GM19240 (cell line): Measurements from ENCODE around the gene PXMP4.
A peak's percentile ranks its signal among the peaks of the same experiment; 100 is the strongest.
"Not testable (repeated sequence)": the region's sequence is repeated elsewhere in the genome, so short reads cannot be mapped to it uniquely, and the experiment has no call there.

ENCODE experiments used
- DNase-seq: peaks from one replicate; pipeline ENCODE4 v3.0.0; 2011; ENCODE audit warnings: low spot score; ENCODE audit not compliant: insufficient read length

PXMP4 gene

DNA sequence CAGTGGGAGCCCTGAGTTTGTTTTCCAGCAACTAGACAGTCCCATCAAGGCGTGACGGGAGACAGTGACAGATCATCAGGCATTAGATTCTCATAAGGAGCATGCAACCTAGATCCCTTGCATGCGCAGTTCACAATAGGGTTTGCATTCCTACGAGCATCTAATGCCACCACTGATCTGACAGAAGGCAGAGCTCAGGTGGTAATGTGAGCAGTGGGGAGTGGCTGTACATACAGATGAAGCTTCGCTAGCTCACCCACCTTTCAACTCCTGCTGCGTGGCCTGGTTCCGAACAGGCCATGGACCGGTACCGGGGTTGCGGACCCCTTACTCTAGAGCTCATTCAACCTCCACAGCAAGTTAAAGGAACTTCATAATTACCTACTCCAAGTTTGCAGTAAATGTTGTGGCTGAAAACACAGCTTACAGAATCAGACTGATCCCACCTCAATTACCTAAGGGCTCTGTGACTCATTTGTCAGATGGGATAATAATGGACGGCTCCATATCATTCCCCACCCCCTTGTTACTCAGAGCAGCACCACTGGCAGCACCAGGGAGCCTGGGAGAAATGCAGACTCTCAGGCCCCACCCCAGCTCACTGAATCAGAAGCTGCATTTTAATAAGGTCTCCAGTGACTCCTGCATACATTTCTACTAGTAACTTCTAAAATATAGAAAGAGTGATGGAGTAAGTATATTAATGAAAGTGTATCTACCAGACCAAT, 15.7 kb downstream of the PXMP4 start:
- no peak for DNase-seq

DNA sequence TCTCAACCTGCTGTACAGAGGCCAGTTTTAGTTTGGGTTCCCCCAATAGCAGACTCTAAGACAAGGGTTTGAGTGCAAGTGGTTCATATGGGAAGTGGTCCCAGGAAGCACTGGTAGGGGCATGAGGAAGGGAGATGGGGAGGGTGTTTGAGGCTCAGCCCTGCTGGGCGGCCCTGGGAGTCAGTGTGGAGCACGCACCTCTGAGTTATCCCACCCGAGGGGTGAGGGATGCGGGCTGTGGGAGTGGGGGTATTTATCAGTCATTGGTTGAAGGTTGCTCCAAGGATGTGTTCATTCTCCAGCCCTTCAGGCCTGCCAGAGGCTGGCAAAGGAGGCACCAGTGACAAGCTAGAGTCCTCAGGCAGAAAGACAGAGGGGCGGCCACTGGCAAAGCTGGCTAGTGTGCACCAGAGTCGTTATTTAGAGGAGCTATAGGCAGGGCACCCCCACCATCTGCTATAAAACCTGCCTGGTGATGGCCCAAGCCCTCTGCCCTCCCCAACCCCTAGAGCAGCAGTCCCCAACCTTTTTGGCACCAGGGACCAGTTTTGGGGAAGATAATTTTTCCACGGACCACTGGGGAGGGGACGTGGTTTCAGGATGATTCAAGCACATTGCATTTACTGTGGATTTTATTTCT, 16.5 kb downstream of the PXMP4 start:
- no peak for DNase-seq

DNA sequence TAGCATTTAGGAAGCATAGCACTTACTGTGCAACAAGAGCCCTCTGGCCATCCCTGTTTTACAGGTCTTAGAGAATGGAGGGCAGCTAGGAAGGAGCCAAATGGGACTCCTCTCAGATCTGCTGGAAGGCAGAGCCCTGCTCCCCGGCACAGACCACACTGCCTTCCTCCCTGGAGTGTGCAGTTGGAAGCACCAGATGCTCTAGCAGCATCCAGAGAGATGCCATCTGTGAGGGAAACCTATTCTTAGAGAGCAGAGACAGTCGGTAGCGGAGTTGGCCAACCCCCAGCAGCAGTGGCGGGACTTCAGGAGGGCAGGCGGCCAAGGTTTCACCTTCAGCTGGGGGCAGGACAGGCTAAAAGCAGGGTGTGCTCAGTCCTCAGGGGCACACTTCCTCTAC, 17.2 kb downstream of the PXMP4 start:
- no peak for DNase-seq

DNA sequence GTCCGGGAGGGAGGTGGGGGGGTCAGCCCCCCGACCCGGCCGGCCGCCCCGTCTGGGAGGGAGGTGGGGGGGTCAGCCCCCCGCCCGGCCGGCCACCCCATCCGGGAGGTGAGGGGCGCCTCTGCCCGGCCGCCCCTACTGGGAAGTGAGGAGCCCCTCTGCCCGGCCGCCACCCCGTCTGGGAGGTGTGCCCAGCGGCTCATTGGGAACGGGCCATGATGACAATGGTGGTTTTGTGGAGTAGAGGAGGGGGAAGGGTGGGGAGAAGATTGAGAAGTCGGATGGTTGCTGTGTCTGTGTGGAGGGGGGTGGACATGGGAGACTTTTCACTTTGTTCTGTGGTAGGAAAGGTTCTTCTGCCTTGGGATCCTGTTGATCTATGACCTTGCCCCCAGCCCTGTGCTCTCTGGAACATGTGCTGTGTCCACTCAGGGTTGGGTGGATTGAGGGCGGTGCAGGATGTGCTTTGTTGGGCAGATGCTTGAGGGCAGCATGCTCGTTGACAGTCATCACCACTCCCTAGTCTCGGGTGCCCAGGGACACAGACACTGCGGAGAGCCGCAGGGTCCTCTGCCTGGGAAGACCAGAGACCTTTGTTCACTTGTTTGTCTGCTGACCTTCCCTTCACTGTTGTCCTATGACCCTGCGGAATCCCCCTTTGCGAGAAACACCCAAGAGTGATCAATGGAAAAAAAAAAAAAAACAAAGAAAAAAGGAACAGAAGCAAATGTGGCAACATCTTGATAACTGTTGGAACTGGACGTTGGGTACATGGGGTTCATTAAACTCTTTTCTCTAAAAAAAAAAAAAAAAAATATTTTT, 18.3 kb downstream of the PXMP4 start:
- no peak for DNase-seq

DNA sequence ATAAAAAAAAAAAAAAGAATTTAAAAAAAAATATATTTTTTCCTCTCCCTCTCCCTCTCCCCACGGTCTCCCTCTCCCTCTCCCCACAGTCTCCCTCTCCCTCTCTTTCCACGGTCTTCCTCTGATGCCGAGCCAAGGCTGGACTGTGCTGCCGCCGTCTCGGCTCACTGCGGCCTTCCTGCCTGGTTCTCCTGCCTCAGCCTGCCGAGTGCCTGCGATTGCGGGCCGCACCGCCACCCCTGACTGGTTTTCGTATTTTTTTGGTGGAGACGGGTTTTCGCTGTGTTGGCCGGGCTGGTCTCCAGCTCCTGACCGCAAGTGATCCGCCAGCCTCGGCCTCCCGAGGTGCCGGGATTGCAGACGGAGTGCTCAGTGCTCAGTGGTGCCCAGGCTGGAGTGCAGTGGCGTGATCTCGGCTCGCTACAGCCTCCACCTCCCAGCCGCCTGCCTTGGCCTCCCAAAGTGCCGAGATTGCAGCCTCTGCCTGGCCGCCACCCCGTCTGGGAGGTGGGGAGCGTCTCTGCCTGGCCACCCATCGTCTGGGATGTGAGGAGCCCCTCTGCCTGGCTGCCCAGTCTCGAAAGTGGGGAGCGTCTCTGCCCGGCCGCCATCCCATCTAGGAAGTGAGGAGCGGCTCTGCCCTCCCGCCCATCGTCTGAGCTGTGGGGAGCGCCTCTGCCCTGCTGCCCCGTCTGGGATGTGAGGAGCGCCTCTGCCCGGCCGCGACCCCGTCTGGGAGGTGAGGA, 19.2 kb downstream of the PXMP4 start:
- not testable (repeated sequence) for DNase-seq

DNA sequence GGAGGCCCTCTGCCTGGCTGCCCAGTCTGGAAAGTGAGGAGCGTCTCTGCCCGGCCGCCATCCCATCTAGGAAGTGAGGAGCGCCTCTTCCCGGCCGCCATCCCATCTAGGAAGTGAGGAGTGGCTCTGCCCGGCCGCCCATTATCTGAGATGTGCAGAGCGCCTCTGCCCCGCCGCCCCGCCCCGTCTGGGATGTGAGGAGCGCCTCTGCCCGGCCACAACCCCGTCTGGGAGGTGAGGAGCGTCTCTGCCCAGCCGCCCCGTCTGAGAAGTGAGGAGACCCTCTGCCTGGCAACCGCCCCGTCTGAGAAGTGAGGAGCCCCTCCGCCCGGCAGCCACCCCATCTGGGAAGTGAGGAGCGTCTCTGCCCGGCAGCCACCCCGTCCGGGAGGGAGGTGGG, 21.1 kb downstream of the PXMP4 start:
- DNase-seq, result not testable (repeated sequence)

DNA sequence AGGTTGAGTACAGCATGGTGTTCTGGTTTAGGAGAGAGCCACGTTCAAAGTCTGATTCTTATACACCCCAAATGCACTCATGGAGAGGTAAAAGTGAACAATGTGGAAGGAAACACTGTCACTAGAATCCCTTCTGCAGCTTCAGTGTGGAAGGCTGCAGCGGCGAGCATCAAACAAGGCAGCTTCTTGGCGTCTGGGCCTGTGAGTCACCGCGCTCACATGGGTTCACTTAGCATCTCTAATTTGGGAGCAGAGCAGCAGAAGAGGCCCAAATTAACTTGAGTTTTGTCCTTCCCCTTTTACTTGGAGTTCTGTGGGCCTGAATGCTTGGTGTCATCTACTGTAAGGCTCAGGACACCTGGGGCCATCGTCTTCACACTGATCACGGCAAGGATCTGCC, 23.0 kb downstream of the PXMP4 start:
- DNase-seq, result no peak

DNA sequence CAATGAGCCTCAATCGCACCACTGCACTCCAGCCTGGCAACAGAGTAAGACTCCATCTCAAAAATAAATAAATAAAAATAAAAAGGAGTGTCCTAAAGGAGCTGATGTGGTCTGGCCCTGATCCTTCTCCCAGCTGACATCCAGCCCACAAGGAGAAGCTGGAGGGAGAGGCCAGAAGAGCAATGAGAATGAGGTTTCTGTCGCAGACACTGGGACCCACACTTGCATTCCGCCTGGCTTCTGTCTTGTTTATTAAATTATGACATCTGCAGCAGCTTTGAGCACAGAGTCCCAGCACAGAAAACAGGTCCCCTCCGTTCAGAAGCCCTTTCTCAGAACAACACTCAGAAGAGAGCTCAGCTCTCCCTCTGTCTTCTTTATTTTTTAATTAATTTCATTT, 23.7 kb downstream of the PXMP4 start:
- DNase-seq, result no peak

DNA sequence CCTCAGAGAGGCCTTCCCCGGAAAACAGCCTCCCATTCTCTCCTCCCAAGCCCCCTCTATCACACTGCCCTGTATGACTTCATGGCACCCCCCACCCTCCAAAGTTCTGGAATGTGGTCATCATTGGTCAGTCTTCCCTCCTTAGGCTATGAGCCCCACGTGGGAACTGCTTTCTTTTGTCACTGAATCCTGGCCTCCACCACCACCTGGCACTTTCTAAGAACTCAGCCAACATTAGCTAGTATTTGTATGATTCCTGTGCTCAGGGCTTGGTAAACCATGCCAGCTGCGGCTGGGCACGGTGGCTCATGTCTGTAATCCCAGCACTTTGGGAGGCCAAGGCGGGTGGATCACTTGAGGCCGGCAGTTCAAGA, 25.5 kb downstream of the PXMP4 start:
- no peak for DNase-seq

DNA sequence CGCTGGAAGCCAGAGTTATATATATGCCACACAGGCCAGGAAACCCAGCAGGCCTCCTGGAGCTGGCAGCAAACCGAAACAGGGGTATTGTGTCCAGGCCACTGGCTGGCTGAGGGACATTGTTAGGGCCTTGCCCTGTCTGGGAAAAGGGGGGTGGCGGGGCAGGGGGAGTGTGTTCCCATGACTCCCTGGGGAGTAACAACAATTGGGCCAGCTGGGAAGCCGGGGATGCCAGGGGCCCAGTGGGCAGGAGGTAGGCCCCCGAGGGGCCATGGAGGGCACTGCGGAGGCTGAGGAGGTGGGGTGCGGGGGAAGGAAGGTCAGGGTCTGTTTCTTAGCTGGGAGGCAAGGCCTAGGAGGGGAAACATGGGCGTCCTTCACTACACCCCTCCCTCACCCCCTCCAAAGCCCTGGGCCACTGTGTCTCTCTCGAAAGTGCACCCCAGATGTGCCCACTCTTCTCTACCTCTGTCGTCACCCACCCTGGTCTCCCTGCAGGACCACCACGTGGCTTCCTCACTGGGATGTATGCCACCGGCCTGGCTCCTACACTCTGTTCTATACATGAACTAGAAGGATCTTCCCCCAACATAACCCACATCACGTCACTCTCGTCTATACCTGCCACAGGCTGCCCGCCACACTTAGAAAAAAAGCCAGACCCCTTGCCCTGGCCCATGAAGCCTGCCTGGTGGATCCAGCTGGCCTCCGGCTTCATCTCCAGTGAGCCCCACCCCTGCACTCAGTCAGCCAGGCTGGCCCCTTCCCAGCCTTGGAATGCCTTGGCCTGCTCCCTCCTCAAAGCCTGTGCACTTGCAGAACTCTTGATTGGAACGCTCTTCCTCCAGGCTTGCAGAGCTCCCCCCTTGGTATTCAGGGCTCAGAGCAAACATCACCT, 26.1 kb downstream of the PXMP4 start:
- DNase-seq, result no peak

DNA sequence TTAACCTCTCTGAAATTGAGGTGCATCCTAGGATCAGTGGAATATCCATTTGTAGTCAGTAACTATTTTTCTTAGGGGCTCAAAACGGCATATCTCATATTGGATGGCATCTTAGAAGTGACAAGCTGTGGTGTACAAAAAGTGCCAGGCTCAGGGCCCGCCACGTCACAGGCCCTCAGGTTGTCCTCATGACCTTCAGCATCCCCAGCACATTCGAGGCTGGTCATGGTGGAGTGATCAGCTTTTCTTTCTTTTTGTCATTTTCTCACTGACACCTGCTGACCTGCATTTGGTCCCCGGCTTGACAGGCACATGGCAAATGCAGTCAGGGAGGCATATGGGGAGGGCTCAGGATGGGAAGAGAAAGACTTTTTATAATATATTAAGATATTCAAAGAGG, 26.8 kb downstream of the PXMP4 start:
- no peak for DNase-seq

DNA sequence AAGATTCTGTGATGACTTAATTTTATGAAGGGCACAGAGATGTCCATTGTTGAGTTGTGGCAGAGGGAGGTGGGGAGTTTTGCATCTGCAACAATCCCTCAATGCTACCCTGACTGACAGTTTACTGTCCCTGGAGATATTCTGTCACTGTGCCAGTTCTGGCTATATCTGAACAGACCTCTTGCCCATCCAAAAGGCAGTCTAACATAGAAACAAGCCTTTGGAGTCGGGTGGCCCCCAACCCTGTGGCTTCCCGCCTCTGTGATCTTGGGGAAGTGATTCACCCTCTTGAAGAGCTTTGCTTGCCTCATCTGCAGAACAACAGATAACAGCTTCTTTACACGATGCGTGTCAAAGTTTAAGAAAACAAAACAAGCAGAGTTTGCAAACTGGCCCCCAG, 30.1 kb downstream of the PXMP4 start:
- DNase-seq, result no peak

DNA sequence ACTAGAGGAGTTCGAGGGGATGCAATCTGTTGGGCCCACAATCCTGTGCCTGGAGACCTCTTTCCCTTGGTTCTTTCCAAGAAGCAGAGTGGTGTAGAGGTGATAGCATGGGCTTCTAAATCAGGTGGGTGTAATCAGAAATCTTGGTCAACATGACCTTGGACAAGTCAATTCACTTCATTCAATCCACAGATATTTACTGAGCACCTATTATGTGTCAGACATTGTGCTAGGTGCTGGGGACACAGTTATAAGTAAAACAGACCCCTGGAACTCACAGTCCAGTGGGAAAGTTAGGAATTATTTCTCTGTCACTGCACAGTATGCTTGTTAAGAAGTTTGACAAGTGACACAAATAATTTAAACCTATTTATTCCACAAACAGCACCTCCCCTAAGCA, 30.6 kb downstream of the PXMP4 start:
- no peak for DNase-seq

DNA sequence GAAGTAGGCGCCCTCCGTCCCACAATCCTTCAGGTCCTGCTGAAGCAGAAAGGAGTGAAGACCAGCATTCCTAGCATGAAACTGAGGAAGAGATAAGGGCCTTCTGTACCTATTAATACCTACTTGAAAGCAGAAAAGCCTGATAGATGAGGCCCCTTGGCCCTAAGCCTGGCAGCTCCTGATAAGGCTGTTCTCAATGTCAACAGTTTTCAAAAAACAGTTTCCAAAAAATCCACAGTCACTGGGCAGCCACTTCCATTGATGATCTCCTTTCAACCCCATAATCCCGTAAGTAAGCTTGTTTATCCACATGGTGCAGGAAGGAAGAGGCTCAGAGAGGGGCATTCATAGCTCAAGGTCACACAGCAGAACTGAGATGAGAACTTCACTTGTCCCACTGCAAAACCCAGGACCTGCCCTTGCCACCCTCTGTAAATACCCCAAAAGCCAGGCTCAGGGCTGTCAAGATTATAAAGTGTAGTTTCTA, 31.1 kb downstream of the PXMP4 start:
- no peak for DNase-seq

DNA sequence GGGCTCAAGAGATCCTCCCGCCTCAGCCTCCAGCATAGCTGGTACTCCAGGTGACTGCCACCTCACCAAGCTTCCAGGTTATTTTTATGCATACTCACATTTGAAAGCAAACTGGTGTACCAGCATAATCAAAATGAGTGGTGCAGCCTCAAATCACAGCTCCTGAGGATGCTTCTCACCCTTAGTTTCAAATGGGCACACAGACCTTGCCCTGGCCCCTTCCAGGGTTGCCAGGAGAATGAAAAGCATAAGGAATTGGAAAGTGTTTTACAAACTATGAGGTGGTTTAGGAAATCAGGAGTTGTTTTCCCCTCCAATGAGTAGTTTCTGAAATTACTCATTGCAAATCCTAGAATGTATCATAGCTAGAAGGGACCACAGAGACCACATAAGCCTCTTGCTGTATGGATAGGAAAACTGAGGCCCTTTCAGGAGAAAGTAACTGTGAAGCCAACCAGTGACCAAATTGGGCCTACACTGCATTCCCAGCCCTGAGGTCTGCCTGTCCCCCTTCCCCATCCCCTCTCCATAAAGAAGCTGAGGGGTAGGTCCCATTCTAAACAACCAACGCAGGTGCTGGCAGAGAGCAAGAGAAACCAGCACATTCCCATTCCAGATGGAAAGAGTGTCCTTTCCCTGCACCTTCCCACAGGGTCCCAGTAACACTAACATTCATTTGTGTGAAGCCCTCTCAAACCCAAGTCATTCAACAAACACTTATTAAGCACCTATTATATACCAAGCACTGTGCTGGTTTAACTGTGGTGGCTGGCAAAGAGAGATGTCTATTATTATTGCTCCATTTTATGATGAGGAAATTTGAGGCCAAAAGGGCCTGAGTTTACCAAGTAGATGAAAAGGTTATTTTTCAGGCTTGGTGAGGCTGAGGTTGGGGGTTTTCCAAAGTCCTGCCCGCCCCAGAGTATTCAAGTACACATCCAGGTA, 31.8 kb downstream of the PXMP4 start:
- DNase-seq, result no peak

DNA sequence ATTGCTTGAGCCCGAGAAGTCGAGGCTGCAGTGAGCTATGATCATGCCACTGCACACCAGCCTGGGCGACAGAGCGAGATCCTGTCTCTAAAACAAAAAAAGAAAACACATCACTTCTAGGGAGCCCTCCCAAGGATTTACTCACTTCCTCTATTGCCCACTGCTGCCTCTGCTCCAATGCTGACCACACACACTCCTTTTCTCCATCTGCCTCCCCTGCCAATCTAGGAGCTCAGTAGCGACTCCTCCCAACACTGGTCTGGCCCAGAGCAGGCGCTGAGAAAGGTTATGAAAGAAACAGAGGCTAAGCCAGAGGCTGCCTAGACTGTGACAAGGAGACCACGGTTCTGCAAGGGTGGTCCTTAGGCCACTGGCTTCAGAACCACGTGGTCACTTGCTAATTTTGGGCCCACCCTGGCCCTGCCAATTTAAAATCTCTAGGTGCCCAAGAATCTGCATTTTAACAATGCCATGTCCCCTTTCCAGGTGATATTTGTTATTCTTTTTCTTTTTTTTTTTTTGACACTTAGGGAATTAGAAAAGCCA, 32.7 kb downstream of the PXMP4 start:
- no peak for DNase-seq

DNA sequence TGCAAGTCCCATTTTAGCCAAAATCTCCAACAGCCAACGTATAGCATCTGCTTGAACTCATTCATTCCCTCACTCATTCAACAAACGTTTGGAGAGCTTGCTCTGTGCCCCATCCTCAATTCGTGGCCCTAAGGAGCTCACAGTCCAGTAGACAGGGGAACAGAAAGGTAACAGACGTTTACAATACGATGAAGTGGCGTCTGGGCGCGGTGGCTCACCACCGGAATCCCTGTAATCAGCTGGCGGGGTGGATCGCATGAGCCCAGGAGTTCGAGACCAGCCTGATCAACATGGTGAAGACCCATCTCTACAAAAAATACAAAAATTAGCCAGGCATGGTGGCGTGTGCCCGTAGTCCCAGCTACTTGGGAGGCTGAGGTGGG, 33.1 kb downstream of the PXMP4 start:
- DNase-seq, result no peak

DNA sequence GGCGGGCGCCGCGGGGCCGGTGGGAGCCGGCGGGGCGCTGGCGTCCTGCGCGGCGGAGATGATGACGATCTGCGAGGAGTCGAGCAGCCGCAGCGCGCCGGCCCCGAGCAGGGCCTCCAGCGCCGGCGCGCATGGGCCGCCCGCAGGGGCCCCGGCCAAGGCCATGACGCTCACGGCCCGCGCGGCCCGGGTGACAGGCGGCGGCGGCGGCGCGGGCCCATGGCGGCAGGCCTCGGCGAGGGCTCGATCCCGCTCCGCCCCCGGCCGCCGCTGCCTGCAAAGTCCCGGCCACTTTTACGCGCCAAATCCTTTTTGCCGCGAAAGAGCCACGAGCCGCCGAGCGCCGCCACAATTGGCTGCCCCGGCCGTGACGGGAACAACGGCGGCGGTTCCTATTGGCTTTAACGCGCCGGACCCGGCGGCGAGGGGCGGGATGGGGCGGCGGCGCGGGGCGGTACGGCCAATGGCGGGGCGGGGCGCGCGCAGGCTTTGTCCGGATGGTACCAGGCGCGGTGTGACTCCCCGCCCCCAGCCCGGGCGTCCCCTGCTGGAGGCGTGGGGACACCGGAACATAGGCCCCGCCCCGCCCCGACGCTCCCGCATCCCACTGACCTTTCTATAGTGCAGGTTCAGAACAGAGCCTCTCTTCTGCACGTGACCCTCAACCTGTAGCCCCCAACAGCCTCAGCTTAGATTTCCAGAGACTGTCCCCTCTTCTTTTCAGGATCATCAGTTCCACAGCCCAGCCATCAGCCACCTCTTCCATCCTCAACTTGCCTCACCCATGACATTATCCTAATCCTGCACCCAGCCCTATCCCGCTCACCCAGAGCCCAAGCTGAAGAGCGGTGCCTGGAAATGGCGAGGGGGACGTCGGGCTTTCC, 33.8 kb downstream of the PXMP4 start, which contains the start of gene E2F1:
Gene E2F1, minus strand, starts transcription at position 286 of the 884 bp plus-strand sequence. Its CDS starts 121 bp downstream, at position 165.
- DNase-seq, result peak; percentile 98
